Stimulated activated CD8-positive, alpha-beta memory T cell treated with anti-CD3 and anti-CD28 coated beads, Interleukin-7, amount 100 ng/mL, for 24 hours (primary cell): ENCODE measurements around the gene FEM1C.

Source experiments
- DNase-seq: peaks from one replicate; pipeline ENCODE4 v3.0.0-alpha.2; 2020; ENCODE audit warnings: low read depth

The FEM1C gene

GRCh38 chr5:115544436-115545350, at the start of gene FEM1C:
Gene FEM1C, minus strand, starts transcription at chr5:115544775. Its CDS starts 1,282 bp downstream, at chr5:115543493.
- DNase-seq, result peak; percentile 98

DNA sequence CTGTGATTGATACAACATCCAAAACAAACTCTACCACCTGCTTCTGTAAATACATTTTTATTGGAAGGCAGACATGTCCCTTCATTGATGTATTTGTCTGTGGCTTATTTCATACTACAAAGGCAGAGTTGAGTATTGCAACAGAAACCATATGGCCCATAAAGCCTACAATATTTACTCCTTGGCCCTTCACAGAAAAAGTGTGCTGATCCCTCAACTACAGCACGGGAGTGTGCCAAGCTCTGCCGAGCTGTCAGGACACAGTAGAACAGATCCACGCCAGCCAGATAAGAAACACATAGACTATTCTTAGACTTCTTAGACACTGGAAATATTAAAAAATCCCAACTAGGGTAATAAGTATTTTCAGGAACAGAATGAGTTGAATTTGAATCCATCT, 44.5 kb upstream of the FEM1C start:
- DNase-seq, result no peak

GRCh38 chr5:115588640-115589039, 44.1 kb upstream of the FEM1C start:
- DNase-seq, result no peak

DNA sequence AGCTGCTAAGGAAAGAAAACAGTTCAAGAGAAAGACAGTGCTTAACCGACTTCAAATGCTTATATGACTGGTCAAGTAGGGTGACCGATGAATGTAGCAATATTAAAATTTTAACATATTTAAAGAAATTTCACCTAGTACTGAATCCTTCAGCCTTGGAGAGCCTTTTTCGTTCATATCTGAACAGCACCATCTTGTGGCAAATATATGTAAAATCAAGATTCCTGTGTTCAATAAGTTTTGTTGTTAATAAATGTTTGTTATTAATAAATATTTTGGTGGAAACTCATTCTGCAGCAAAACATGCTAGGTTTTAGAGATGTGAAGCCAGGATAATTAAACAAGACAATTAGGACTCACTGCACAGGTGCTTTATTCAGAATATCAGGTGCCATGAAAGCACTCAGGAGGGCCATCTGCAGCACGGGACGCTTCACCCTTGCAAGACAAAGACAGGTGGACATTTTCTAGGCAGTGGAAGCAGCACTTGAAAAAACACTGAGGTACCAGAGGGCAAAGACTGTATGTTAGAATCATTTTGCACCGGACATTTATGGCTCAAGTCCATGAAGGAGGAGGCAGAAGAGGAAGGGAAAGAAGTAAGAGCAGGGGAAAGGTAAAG, 42.1 kb upstream of the FEM1C start:
- no peak for DNase-seq

GRCh38 chr5:115585265-115585664, 40.7 kb upstream of the FEM1C start:
- no peak for DNase-seq

GRCh38 chr5:115584501-115584900, 39.9 kb upstream of the FEM1C start:
- DNase-seq, result no peak

DNA sequence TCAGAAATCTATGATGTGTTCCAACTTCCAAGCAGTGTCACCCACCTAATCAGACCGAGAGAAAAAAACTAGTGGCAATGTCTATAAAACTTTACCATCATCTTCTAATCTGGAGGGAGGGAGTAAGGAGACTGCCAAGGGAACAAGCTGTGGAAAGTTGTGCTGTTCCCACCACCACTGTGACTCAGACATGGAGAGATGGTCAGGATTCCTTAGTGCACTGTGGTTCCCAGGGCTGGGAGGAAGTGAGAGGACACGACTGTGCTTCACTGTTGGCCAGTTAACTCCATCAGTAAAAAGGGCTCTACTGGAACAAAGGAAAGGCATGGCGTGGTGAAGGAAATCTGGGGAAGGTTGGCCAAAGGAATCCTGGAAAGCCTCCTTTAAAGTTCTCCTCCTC, 38.9 kb upstream of the FEM1C start:
- no peak for DNase-seq

GRCh38 chr5:115580941-115581340, 36.4 kb upstream of the FEM1C start:
- no peak for DNase-seq

DNA sequence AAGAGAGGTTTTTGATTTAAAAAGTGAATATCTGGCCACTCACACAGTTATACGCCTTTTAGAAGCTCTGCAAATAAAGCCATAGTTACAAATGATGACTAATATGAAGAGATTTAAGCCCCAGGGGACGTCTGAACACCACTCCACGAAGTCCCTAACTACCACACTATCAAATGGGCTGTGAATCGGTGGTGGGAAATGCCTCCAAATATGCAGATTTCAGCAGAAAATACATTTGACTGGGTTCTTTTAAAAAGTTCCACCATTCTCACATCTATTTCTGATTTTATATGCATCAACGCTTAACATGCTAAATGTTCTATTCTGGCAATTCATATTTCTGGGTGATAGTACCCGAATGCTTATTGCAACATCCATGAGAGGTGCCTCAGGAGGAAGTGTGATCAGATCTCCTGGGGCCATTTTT, 35.2 kb upstream of the FEM1C start:
- DNase-seq, result no peak

DNA sequence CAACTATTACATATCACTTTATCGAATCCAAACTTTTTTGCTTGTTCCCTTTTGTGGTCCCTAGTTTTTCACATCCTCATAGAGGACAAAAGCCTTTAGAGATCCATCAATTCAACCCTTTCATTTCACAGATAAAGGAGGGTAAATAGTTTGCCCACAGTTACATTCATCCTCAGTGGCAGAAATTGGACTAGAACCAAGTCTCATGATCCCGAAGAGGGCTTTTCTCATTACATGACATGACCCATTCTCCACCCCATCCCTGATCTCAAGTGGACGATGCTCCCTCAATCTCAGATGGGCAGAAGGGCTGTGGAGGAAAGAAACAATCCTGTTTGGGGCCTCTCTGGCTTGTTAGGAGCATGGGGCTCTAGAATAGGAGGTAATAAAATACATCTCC, 34.6 kb upstream of the FEM1C start:
- DNase-seq, result no peak

GRCh38 chr5:115578657-115579056, 34.1 kb upstream of the FEM1C start:
- DNase-seq, result no peak

DNA sequence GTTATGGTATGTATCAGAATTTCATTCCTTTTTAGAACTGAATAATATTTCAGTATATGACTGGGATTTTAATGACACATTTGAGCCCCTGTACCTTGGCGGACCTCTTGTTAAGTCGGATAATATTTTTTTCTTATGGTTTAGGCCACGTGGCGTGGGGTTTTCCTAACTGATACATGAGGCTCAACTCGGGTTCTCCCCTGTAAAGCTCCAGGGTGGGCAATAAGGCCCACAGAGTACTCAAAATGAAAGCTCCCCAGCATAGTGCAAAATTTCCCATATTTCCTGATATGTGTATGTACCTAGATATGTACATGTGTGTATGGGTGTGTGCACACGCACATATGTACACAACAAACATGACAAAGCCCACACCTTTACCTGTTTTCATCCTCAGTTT, 33.2 kb upstream of the FEM1C start:
- no peak for DNase-seq

DNA sequence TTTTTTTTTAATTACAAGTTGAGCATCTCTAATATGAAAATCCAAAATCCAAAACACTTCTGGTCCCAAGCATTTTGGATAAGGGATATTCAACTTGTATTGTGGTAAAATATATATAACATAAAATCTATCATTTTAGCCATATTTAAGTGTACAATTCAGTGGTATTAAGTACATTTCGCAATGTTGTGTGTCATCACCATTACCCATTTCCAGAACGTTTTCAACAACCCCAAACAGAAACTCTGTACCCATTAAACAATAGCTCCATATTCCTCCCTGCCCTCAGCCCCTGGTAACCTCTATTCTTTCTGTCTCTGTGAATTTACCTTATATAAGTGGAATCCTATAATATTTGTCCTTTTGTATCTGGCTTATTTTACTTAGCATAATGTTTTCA, 32.8 kb upstream of the FEM1C start:
- no peak for DNase-seq

DNA sequence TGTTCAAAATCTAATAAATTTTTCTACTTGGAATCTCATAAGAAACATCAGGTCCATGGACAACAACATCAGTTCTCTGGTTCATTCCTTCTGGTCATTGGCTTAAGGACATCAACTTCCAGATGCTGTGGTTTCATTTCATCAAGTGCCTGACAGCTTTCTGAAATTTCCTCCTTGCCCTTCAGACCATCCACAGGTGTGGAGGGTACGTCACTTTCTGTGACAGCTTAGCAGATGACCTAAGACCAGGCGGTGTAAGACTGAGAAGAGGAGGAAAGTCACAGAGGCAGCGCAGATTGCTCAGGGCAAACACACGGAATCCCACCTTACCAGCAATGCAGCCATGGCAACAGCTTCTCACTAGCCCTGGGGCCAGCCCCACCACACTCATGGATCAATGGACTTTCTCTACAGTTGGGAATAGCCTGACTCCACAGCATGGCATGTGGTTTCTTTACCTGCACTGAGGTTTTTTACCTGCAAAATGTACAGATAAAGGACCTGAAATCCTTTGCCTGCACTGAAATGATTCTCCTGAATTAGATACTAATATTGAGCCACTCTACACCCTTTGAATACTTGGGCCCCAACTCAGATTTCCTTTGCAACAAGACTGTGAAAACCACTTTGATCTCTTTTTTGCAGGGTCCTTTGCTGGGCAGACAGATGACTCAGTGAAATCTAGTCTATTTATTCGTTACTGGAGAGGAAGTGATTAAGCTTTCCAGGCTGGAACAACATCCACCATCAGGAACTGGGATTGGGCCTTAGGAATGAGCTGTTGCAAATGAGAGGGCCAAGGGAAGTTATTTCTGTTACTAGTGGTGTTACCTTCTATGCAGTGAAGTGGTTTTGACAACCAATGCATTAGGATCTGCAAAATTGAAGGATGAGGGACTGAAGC, 30.8 kb upstream of the FEM1C start:
- no peak for DNase-seq

- no peak for DNase-seq
Observed at GRCh38 chr5:115573133-115573532, 28.6 kb upstream of the FEM1C start.

- no peak for DNase-seq
Observed at GRCh38 chr5:115571441-115571878, 26.9 kb upstream of the FEM1C start.

DNA sequence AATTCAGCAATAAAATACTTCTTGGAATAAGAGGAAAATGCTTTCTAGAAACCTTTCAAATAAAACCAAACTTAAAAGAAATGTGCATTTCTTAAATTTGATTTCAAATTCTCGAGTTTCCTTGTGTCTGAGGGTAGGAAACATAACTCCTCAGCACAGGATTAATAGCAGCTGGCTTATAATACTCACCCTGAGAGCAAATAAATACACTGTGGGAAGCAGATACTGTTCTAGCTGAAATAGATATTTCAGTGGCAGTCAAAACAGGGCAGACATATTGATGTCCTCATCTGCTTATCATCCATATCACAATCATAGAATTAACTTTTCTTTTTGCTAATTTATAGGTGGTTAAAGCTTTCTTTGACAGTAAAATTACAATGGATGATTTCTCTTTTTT, 24.1 kb upstream of the FEM1C start:
- no peak for DNase-seq

DNA sequence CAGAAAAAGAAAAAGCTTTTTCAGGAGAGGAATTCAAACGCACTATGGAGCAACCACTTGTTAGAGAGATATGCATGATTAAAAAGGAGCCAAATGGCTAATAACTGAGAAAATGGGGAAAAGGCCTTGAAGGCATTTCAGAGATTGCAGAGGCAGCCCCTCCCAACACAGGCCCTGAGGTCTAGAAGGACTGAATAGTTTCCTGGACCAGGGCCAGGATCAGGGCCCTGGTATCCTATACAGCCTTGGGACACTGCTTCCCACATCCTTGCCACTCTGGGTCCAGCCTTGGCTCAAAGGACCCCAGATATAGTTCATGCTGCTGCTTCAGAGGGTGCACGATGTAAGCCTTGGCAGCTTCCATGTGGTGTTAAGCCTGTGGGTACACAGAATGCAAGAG, 20.7 kb upstream of the FEM1C start:
- DNase-seq, result no peak

- DNase-seq, result no peak
Observed at GRCh38 chr5:115561176-115561575, 16.6 kb upstream of the FEM1C start.

GRCh38 chr5:115559524-115559923, 14.9 kb upstream of the FEM1C start:
- no peak for DNase-seq

DNA sequence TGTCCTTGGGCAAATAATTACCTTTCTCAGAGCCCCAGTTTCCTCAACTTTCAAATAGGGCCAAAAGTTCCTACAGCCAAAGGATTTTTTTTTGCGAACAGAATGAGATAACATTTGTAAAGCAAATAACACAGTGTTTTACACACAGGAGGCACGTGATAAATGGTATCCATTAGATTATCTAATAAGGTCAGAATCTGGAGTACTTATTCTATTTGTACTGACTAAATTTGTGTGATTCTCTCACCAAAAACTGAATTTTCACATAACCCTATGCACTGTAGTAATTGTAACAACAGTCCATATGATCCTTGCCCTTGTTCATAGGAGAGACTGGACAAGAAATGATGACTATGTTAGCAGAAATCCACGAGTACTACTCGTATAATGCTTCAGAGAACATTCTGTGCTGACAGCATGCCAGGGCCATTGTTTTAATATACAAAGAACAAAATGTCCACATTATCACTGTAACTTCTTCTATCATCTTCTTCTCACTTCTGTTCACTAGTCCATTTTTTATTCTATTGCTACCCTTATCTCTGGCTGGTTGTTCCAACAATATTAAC, 13.9 kb upstream of the FEM1C start:
- no peak for DNase-seq
